ENCODE data around the gene RPL37.
A peak's percentile ranks its signal among the peaks of the same experiment; 100 is the strongest.

Gene RPL37

GRCh38 chr5:40834391-40834848 is 602 bp downstream of the RPL37 start:
- H3K4me3 ChIP-seq (ENCODE audit: control insufficient read depth, low read depth, low read length): peak overlapping the region; percentile 57
- DNase-seq (ENCODE audit: low read depth): no peak
- no peak for TF ChIP-seq CTCF (IDR thresholded peaks at IDR 0.05; ENCODE audit: control insufficient read depth, insufficient read depth, low read depth, low read length, missing control alignments)

GRCh38 chr5:40833712-40834229 is 1.3 kb downstream of the RPL37 start:
- TF ChIP-seq CTCF (IDR thresholded peaks at IDR 0.05; ENCODE audit: control insufficient read depth, insufficient read depth, low read depth, low read length, missing control alignments): no peak
- peak overlapping the region; percentile 57 for H3K4me3 ChIP-seq (ENCODE audit: control insufficient read depth, low read depth, low read length)

GRCh38 chr5:40832345-40832744 is 2.7 kb downstream of the RPL37 start:
- no peak for TF ChIP-seq CTCF (IDR thresholded peaks at IDR 0.05; ENCODE audit: control insufficient read depth, insufficient read depth, low read depth, low read length, missing control alignments)
- no peak for DNase-seq (ENCODE audit: low read depth)
- no peak overlapping the region for H3K4me3 ChIP-seq (ENCODE audit: control insufficient read depth, low read depth, low read length)

More at GRCh38 chr5:40833712-40834229, 1.3 kb downstream of the RPL37 start:
- DNase-seq (ENCODE audit: low read depth): no peak

DNA sequence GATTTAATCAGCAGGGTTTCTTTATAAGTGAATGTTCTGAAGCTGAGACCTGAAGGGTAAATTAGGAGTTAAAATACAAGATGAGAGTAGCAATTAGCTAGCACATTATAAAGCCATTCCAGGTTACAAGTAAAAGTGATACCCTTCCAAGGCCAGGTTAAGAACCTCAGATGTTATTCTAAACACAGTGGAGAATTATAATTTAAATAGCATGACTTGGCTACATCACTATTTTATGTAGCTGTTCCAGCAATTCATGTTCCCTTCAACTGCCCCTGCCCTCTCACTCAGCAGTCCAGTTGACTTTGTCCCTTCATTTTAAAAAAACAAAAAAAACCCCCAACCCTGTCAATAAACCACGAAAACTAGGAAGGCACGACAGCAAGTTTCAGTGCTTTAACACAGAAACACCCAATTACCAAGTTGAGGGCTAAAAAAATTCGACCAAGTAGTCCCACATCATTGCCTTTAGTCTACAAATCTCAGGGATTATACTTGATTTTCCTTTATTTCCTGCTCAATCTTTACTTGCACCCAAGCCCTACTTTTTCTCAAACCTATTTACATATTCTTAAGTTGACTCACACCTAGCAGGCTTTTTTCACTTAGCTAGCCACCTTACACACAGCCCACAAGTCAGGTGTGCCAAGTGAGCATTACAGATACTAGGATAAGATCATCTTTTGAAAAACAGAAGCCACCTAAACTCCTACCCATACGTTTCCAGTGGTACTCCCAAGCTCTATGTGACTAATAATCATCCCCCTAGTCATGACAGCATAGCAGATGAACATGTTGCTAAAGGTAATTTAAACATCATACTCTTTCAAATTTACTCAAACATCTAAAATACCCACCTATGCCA is 3.4 kb downstream of the RPL37 start:
- TF ChIP-seq CTCF (IDR thresholded peaks at IDR 0.05; ENCODE audit: control insufficient read depth, insufficient read depth, low read depth, low read length, missing control alignments): no peak
- no peak overlapping the region for H3K4me3 ChIP-seq (ENCODE audit: control insufficient read depth, low read depth, low read length)
- no peak for DNase-seq (ENCODE audit: low read depth)

DNA sequence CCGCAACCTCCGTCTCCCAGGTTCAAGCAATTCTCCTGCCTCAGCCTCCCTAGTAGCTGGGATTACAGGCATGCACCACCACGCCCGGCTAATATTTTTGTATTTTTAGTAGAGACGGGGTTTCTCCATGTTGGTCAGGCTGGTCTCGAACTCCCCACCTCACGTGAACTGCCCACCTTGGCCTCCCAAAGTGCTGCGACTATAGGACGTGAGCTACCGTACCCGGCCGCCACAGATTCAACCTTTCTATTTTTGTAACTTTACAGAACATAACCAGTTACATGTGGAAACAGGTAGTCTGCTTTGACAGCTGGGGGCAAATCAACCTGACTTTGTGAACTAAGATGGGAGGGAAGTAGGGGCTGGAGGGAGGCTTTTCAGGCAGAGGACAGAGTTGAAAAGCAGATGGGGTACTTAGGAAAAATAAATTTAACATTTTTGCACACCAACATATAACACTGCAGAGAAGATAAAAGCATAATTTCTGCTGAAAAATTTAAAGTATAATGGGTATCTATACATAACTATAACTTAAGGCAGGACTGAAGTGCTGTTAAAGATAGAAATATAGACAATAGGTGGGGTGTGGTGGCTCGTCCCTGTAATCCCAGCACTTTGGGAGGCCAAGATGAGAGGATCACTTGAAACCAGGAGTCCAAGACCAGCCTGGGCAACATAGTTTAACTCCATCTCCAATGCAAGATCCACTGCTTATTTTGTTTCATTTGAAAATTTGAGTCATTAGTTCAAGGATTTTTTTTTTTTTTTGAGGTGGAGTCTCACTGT is 5.1 kb downstream of the RPL37 start:
- no peak for DNase-seq (ENCODE audit: low read depth)
- TF ChIP-seq CTCF (IDR thresholded peaks at IDR 0.05; ENCODE audit: control insufficient read depth, insufficient read depth, low read depth, low read length, missing control alignments): no peak
- no peak overlapping the region for H3K4me3 ChIP-seq (ENCODE audit: control insufficient read depth, low read depth, low read length)

All from AG09309 (cell line).